ENCODE measurements around the gene AGFG2. TPM values are rescaled to one million over a fixed set of nuclear protein-coding genes. Genes with fewer than 3 reads are reported as not detected.
A peak's percentile ranks its signal among the peaks of the same experiment; 100 is the strongest.

AGFG2 gene
- total RNA-seq, 1 experiment from 2014 or later, result 11.2 TPM

DNA sequence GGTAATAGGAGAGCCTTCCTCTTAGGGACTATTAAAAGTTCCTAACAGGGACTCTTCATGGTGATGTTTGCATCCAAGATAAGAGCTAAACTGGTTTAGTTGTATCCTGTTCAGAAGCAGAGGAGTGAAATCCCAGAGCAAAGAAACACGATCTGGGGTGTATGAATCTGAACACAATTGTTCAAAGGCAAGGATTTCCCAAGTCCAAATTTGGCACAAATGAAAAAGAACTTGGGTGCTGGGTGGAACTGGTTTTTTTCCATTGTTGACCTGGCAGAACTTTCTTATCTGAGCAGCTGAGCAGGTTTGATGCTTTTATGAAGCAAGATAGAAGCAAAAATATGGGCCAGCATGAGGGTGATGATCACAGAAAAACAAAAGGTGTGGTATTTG lies 6.0 kb downstream of the AGFG2 start:
- Histone ChIP-seq H2BK12ac (ENCODE audit: insufficient read length, low read depth, low read length) (no peak overlapping the region), H3K27ac (ENCODE audit: insufficient read length, low read depth, low read length) (no peak overlapping the region), H2BK20ac (ENCODE audit: low read depth, low read length, poor library complexity, severe bottlenecking) (no peak overlapping the region), H3K4me1 (ENCODE audit: insufficient read depth, low read length) (peaks cover 19% of the 10 kb centered on the region), H4K5ac (ENCODE audit: insufficient read length, low read depth, low read length) (no peak overlapping the region), H3T11ph (ENCODE audit: low read length) (no peak overlapping the region), H2BK15ac (ENCODE audit: low read depth, low read length) (no peak overlapping the region), H3K23ac (ENCODE audit: insufficient read length, low read depth, low read length) (no peak overlapping the region), H3K79me1 (ENCODE audit: insufficient read depth, low read depth, low read length, poor library complexity, severe bottlenecking) (no peaks in the 10 kb centered on the region), H3K79me2 (ENCODE audit: insufficient read depth, low read length) (no peaks in the 10 kb centered on the region), H3K23me2 (ENCODE audit: insufficient read length, low read depth, low read length, poor library complexity, severe bottlenecking) (peaks cover 3% of the 10 kb centered on the region), H4K20me1 (ENCODE audit: control insufficient read depth, insufficient read depth, insufficient read length) (no peaks in the 10 kb centered on the region), H3K4ac (ENCODE audit: low read depth, low read length) (no peak overlapping the region), H3K9me3 (ENCODE audit: control insufficient read depth, low read depth, low read length) (no peaks in the 10 kb centered on the region), H3K4me2 (ENCODE audit: insufficient read depth, insufficient read length, low read length) (no peak overlapping the region), H4K91ac (ENCODE audit: insufficient read length, low read depth, low read length) (no peak overlapping the region), H3K9ac (ENCODE audit: extremely low read depth, insufficient read length, low read length) (no peak overlapping the region), H3K14ac (ENCODE audit: insufficient read depth, low read length) (no peak overlapping the region), H2BK5ac (ENCODE audit: insufficient read length, low read length) (no peak overlapping the region), H2AK5ac (ENCODE audit: insufficient read length, low read length) (no peak overlapping the region), H2AFZ (ENCODE audit: low read length) (no peak overlapping the region), H3K18ac (ENCODE audit: insufficient read length, low read depth, low read length) (no peak overlapping the region), H3K27me3 (ENCODE audit: insufficient read depth, low read length) (no peaks in the 10 kb centered on the region), H4K8ac (replicated peaks; ENCODE audit: insufficient read length, low read depth, low read length) (no peak overlapping the region), H3K56ac (ENCODE audit: insufficient read length, low read depth, low read length) (no peak overlapping the region), H2BK120ac (ENCODE audit: low read depth, low read length, poor library complexity, severe bottlenecking) (no peak overlapping the region)
- Mint-ChIP-seq H3K9me3 (no peaks in the 10 kb centered on the region; a peak in 1 of 5 replicates), H3K27me3 (ENCODE audit: low read depth) (peaks cover 14% of the 10 kb centered on the region), H3K27ac (peak overlapping the region in 1 of 3 experiments; percentile 44; a peak in 1 of 7 replicates), H3K36me3 (ENCODE audit: insufficient read depth in 1 of 3, low read depth in 3 of 3) (peaks cover 0 to 3% (median 0%) of the 10 kb centered on the region in 3 experiments; a peak in 2 of 7 replicates), H3K4me1 (peaks cover 71 to 75% of the 10 kb centered on the region in 2 experiments), H3K4me3 (no peak overlapping the region)
- TF ChIP-seq, protein P1, sequence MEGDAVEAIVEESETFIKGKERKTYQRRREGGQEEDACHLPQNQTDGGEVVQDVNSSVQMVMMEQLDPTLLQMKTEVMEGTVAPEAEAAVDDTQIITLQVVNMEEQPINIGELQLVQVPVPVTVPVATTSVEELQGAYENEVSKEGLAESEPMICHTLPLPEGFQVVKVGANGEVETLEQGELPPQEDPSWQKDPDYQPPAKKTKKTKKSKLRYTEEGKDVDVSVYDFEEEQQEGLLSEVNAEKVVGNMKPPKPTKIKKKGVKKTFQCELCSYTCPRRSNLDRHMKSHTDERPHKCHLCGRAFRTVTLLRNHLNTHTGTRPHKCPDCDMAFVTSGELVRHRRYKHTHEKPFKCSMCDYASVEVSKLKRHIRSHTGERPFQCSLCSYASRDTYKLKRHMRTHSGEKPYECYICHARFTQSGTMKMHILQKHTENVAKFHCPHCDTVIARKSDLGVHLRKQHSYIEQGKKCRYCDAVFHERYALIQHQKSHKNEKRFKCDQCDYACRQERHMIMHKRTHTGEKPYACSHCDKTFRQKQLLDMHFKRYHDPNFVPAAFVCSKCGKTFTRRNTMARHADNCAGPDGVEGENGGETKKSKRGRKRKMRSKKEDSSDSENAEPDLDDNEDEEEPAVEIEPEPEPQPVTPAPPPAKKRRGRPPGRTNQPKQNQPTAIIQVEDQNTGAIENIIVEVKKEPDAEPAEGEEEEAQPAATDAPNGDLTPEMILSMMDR (conservative IDR thresholded peaks at IDR 0.05), result no peak
- no CpG with 5 or more reads among the region's 1 CpG for WGBS (ENCODE audit: extremely low coverage, insufficient read length, low lambda C conversion rate)
- DNase-seq, result no peak
